GM12878 (cell line): Measurements from ENCODE around the gene MST1R.

Experiments used
- ASH2L ChIP-seq: fragments of 300-600, 200-600 bp; sonication (generic); IDR thresholded peaks from 2 replicates; pipeline ENCODE4 v1.6.1; 2017; ENCODE audit warnings: low read depth, mild to moderate bottlenecking, borderline replicate concordance
- EZH2 ChIP-seq: IDR thresholded peaks from 2 replicates; pipeline ENCODE4 v1.6.1; 2012; ENCODE audit warnings: low read depth, mild to moderate bottlenecking, control low read depth, inconsistent platforms, low read length, borderline replicate concordance; ENCODE audit not compliant: control insufficient read depth
- GABPA ChIP-seq: IDR thresholded peaks from 2 replicates; pipeline ENCODE4 v1.6.1; 2014; ENCODE audit warnings: antibody characterized with exemption, low read depth, mild to moderate bottlenecking, inconsistent platforms
- POLR2A ChIP-seq: IDR thresholded peaks from 2 replicates; pipeline ENCODE4 v1.6.1; 2011; ENCODE audit warnings: low read depth, mild to moderate bottlenecking, low read length
- POLR2AphosphoS5 ChIP-seq: IDR thresholded peaks from 2 replicates; pipeline ENCODE4 v1.6.1; 2011; ENCODE audit warnings: mild to moderate bottlenecking, low read length, inconsistent platforms
- SMC3 ChIP-seq: IDR thresholded peaks from 2 replicates; pipeline ENCODE4 v1.6.1; 2011; ENCODE audit warnings: low read length, improper control_type of control experiment, borderline replicate concordance
- TCF12 ChIP-seq: IDR thresholded peaks from 2 replicates; pipeline ENCODE4 v1.6.1; 2011; ENCODE audit warnings: low read depth, mild to moderate bottlenecking, low read length
- ZBED1 ChIP-seq: IDR thresholded peaks from 2 replicates; pipeline ENCODE4 v1.6.1; 2016; ENCODE audit warnings: borderline replicate concordance
- TF ChIP-seq, protein P1 (sequence below): fragments of 450-650 bp; IDR thresholded peaks from 2 replicates; pipeline ENCODE4 v1.6.1; 2017; ENCODE audit warnings: mild to moderate bottlenecking, moderate library complexity
- TF ChIP-seq, protein P2 (sequence below), 3 experiments: IDR thresholded peaks in 2 of 3; conservative IDR thresholded peaks in 1 of 3; 2 replicates each; pipeline ENCODE4 v1.5.1; 2011; ENCODE audit warnings: low read depth in 3 of 3, low read length in 3 of 3, mild to moderate bottlenecking in 3 of 3, control low read depth in 2 of 3, moderate library complexity in 2 of 3, inconsistent platforms in 1 of 3, mixed read lengths in 1 of 3; ENCODE audit not compliant: control insufficient read depth in 2 of 3, insufficient read depth in 1 of 3; ENCODE audit errors: extremely low read depth in 1 of 3

DNA sequence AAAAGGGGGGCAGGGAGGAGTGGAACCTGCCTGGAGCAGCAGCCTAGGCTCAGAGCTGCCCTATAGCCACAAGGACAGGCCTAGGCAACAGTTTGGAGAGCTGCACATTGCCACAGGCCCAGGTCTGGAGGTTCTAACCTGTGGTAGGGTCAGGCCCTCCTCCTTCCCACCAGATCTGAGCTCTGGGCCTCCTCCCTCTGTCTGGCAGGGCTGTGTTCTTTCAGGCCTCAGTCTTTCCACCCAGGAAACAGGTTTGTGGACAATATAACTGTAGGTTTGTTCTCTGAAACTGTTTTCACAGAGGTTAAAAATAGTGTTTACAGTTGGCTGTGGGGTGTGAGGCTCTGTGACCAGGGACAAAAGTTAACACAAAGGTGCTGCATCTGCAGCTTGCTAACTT lies 25.0 kb downstream of the MST1R start:
- TF ChIP-seq, protein P1, sequence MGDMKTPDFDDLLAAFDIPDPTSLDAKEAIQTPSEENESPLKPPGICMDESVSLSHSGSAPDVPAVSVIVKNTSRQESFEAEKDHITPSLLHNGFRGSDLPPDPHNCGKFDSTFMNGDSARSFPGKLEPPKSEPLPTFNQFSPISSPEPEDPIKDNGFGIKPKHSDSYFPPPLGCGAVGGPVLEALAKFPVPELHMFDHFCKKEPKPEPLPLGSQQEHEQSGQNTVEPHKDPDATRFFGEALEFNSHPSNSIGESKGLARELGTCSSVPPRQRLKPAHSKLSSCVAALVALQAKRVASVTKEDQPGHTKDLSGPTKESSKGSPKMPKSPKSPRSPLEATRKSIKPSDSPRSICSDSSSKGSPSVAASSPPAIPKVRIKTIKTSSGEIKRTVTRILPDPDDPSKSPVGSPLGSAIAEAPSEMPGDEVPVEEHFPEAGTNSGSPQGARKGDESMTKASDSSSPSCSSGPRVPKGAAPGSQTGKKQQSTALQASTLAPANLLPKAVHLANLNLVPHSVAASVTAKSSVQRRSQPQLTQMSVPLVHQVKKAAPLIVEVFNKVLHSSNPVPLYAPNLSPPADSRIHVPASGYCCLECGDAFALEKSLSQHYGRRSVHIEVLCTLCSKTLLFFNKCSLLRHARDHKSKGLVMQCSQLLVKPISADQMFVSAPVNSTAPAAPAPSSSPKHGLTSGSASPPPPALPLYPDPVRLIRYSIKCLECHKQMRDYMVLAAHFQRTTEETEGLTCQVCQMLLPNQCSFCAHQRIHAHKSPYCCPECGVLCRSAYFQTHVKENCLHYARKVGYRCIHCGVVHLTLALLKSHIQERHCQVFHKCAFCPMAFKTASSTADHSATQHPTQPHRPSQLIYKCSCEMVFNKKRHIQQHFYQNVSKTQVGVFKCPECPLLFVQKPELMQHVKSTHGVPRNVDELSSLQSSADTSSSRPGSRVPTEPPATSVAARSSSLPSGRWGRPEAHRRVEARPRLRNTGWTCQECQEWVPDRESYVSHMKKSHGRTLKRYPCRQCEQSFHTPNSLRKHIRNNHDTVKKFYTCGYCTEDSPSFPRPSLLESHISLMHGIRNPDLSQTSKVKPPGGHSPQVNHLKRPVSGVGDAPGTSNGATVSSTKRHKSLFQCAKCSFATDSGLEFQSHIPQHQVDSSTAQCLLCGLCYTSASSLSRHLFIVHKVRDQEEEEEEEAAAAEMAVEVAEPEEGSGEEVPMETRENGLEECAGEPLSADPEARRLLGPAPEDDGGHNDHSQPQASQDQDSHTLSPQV, result no peak
- TF ChIP-seq TCF12, result no peak
- TF ChIP-seq EZH2, result no peak
- no peak for TF ChIP-seq POLR2AphosphoS5
- TF ChIP-seq, protein P2, sequence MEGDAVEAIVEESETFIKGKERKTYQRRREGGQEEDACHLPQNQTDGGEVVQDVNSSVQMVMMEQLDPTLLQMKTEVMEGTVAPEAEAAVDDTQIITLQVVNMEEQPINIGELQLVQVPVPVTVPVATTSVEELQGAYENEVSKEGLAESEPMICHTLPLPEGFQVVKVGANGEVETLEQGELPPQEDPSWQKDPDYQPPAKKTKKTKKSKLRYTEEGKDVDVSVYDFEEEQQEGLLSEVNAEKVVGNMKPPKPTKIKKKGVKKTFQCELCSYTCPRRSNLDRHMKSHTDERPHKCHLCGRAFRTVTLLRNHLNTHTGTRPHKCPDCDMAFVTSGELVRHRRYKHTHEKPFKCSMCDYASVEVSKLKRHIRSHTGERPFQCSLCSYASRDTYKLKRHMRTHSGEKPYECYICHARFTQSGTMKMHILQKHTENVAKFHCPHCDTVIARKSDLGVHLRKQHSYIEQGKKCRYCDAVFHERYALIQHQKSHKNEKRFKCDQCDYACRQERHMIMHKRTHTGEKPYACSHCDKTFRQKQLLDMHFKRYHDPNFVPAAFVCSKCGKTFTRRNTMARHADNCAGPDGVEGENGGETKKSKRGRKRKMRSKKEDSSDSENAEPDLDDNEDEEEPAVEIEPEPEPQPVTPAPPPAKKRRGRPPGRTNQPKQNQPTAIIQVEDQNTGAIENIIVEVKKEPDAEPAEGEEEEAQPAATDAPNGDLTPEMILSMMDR (IDR thresholded peaks at IDR 0.05 in 2 of 3, conservative IDR thresholded peaks at IDR 0.05 in 1 of 3; ENCODE audit: control insufficient read depth in 2 of 3, extremely low read depth in 1 of 3, insufficient read depth in 1 of 3, low read depth in 3 of 3, low read length in 3 of 3), result no peak
- no peak for TF ChIP-seq GABPA
- TF ChIP-seq ZBED1, result no peak
- no peak for TF ChIP-seq SMC3
- TF ChIP-seq POLR2A, result no peak
- no peak for TF ChIP-seq ASH2L
